Chondrocyte (in vitro differentiated cells): Measurements from ENCODE around the gene NRP2. TPM values are rescaled to one million over a fixed set of nuclear protein-coding genes. Genes with fewer than 3 reads are reported as not detected.

Experiments used
- DNase-seq: peaks from one replicate; pipeline ENCODE4 v3.0.0; 2021; ENCODE audit warnings: mixed read lengths, low spot score
- H3K27ac Mint-ChIP-seq: one replicate; pipeline ENCODE4 v1.8.0; 2021; ENCODE audit warnings: mild to moderate bottlenecking, moderate library complexity, mixed read lengths; ENCODE audit not compliant: unreplicated experiment
- H3K27me3 Mint-ChIP-seq: 2 replicates; pipeline ENCODE4 v1.8.0; 2021; ENCODE audit warnings: low read depth, mixed read lengths
- H3K36me3 Mint-ChIP-seq: 2 replicates; pipeline ENCODE4 v1.8.0; 2021; ENCODE audit warnings: low read depth, mixed read lengths
- H3K4me1 Mint-ChIP-seq: 2 replicates; pipeline ENCODE4 v1.8.0; 2021; ENCODE audit warnings: low read depth, mild to moderate bottlenecking, mixed read lengths
- H3K4me3 Mint-ChIP-seq: one replicate; pipeline ENCODE4 v1.8.0; 2021; ENCODE audit warnings: mild to moderate bottlenecking, moderate library complexity, mixed read lengths; ENCODE audit not compliant: unreplicated experiment
- H3K9me3 Mint-ChIP-seq: 2 replicates; pipeline ENCODE4 v1.8.0; 2021; ENCODE audit warnings: low read depth, mixed read lengths
- total RNA-seq: library from RNA; stranded (reverse); gene quantifications from 3 replicates; pipeline ENCODE4 v1.2.1, GENCODE V29; 2021
- TF ChIP-seq, protein P1 (sequence below): fragments of 200-600 bp; sonication (generic); IDR thresholded peaks from 2 replicates; pipeline ENCODE4 v1.5.0; 2021; ENCODE audit warnings: antibody characterized with exemption, mild to moderate bottlenecking, moderate library complexity

Gene NRP2
- total RNA-seq, 1 donor from 2014 or later, result 34.5 TPM

DNA sequence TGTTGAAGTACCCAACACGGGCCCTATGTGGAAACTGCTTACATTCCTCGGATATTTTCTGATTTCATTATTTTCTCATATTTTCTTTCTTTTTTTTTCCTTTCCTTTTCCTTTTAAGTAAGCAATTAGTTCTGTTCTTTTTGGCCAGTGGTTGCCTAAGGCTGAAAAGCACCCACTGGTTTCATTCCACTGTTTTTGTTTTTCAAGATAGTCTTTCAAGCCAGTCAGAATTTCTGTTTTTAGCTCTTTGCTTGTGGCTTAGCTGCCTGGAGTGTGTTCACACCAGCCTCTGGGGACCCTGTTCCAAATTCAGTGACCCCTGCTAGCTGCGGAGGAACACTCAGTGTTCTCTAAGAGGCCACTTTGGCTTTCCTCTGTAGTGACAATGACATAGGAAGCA is 73.6 kb downstream of the NRP2 start:
- Mint-ChIP-seq H3K27ac (peak overlapping the region; percentile 87), H3K27me3 (no peaks in the 10 kb centered on the region), H3K36me3 (peaks cover 9% of the 10 kb centered on the region), H3K4me3 (no peak overlapping the region), H3K9me3 (no peaks in the 10 kb centered on the region), H3K4me1 (peaks cover 65% of the 10 kb centered on the region)
- DNase-seq, result no peak
- TF ChIP-seq, protein P1, sequence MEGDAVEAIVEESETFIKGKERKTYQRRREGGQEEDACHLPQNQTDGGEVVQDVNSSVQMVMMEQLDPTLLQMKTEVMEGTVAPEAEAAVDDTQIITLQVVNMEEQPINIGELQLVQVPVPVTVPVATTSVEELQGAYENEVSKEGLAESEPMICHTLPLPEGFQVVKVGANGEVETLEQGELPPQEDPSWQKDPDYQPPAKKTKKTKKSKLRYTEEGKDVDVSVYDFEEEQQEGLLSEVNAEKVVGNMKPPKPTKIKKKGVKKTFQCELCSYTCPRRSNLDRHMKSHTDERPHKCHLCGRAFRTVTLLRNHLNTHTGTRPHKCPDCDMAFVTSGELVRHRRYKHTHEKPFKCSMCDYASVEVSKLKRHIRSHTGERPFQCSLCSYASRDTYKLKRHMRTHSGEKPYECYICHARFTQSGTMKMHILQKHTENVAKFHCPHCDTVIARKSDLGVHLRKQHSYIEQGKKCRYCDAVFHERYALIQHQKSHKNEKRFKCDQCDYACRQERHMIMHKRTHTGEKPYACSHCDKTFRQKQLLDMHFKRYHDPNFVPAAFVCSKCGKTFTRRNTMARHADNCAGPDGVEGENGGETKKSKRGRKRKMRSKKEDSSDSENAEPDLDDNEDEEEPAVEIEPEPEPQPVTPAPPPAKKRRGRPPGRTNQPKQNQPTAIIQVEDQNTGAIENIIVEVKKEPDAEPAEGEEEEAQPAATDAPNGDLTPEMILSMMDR, result no peak

DNA sequence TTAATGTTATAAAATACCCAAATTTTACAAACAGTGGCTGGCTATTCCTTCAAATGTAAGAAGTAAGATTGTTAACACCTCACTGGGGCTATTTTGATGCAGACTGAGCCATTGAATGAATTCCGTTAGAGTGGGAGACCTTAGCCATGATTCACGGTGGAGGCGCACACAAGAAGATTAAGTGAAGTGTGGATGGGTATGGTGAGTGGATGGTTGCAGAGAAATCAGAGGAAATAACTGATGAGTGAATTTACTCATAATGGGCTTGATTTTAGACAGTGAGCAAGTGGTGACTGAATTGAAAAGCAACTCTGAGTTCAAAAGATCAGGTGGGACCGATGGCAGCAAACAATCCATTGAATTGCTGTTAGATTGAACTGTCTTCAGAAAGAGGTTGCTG is 75.0 kb downstream of the NRP2 start:
- DNase-seq, result no peak
- H3K9me3 Mint-ChIP-seq, result no peaks in the 10 kb centered on the region
- no peak overlapping the region for H3K4me3 Mint-ChIP-seq
- H3K36me3 Mint-ChIP-seq, result peaks cover 9% of the 10 kb centered on the region
- H3K4me1 Mint-ChIP-seq, result peaks cover 58% of the 10 kb centered on the region
- H3K27me3 Mint-ChIP-seq, result no peaks in the 10 kb centered on the region
- TF ChIP-seq, protein P1, result no peak
- H3K27ac Mint-ChIP-seq, result peak overlapping the region; percentile 55

DNA sequence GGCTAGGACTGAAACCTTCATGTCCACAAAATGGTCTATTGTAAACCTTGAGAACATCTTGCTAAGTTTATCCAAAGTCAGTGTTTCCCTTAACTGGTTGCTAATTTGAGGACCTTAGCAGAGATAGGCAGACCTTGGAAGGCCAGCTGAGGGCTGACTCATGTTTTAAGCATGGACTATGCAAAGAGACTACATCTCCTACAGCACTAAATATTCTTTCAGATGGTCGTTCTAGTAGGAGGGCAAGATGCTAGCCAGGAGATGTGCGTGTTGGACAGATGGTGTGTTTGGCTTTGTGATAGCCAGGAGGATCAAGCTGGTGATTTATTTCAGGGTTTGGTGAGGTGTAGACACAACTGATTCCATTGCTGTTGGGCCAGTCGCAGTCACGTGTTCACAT is 75.8 kb downstream of the NRP2 start:
- TF ChIP-seq, protein P1, result no peak
- H3K4me3 Mint-ChIP-seq, result no peak overlapping the region
- H3K27me3 Mint-ChIP-seq, result no peaks in the 10 kb centered on the region
- H3K27ac Mint-ChIP-seq, result peak overlapping the region; percentile 62
- H3K9me3 Mint-ChIP-seq, result no peaks in the 10 kb centered on the region
- H3K4me1 Mint-ChIP-seq, result peaks cover 58% of the 10 kb centered on the region
- DNase-seq, result no peak
- H3K36me3 Mint-ChIP-seq, result peaks cover 6% of the 10 kb centered on the region

DNA sequence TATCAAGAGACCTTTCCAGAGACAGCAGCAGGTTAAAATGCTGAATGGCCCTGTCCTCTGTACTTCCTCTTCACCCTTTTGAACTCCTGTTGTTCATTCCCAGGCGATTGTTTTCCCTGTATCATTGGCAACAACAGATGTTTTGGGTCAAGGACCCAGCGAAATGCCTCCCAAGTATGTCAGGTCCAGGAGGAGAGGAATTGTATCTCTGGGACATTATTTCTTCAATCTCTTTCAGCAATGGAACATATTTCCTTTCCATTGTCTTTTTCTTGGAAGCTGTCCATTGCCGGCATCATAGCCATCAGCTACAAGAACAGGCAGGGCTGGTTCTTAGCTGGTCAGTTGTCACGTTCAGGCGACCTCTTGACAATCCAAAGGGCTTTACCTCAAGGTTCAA is 76.2 kb downstream of the NRP2 start:
- H3K9me3 Mint-ChIP-seq, result no peaks in the 10 kb centered on the region
- H3K27me3 Mint-ChIP-seq, result no peaks in the 10 kb centered on the region
- H3K36me3 Mint-ChIP-seq, result peaks cover 6% of the 10 kb centered on the region
- H3K4me1 Mint-ChIP-seq, result peaks cover 58% of the 10 kb centered on the region
- TF ChIP-seq, protein P1, result no peak
- peak overlapping the region; percentile 62 for H3K27ac Mint-ChIP-seq
- no peak overlapping the region for H3K4me3 Mint-ChIP-seq
- no peak for DNase-seq

DNA sequence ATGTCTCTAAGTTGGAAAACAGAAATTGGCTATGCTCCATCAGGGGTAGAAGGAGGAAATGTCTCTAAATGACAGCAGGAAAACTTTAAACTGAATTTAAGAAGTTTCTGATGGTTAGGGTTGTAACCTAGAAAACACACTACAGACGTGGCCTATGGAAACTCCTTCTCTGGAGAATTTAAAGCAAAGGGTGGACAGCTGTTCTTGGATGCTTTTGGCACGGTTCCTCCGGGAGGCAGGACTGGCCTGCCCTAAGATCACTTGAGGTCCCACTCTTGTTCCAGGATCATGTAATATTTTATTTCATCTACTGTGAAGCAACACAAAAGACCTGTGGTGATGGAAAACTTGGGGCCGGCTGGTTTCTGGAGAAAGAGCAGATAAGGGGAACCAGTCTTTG is 77.0 kb downstream of the NRP2 start:
- TF ChIP-seq, protein P1, result no peak
- Mint-ChIP-seq H3K27ac (no peak overlapping the region), H3K4me3 (no peak overlapping the region), H3K4me1 (peaks cover 58% of the 10 kb centered on the region), H3K27me3 (no peaks in the 10 kb centered on the region), H3K36me3 (peaks cover 6% of the 10 kb centered on the region), H3K9me3 (no peaks in the 10 kb centered on the region)
- no peak for DNase-seq
